ENCODE data around the gene DPH3.

- TF ChIP-seq CTCF (IDR thresholded peaks at IDR 0.05) (no peak), NR1H2 (CRISPR knock-in tag; IDR thresholded peaks at IDR 0.05) (no peak), EMX1 (CRISPR knock-in tag; IDR thresholded peaks at IDR 0.05) (no peak)
- TF ChIP-seq, protein P1, sequence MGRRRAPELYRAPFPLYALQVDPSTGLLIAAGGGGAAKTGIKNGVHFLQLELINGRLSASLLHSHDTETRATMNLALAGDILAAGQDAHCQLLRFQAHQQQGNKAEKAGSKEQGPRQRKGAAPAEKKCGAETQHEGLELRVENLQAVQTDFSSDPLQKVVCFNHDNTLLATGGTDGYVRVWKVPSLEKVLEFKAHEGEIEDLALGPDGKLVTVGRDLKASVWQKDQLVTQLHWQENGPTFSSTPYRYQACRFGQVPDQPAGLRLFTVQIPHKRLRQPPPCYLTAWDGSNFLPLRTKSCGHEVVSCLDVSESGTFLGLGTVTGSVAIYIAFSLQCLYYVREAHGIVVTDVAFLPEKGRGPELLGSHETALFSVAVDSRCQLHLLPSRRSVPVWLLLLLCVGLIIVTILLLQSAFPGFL (CRISPR knock-in tag; IDR thresholded peaks at IDR 0.05; ENCODE audit: borderline replicate concordance) = no peak
- TF ChIP-seq, protein P2, sequence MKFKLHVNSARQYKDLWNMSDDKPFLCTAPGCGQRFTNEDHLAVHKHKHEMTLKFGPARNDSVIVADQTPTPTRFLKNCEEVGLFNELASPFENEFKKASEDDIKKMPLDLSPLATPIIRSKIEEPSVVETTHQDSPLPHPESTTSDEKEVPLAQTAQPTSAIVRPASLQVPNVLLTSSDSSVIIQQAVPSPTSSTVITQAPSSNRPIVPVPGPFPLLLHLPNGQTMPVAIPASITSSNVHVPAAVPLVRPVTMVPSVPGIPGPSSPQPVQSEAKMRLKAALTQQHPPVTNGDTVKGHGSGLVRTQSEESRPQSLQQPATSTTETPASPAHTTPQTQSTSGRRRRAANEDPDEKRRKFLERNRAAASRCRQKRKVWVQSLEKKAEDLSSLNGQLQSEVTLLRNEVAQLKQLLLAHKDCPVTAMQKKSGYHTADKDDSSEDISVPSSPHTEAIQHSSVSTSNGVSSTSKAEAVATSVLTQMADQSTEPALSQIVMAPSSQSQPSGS (CRISPR knock-in tag; IDR thresholded peaks at IDR 0.05; ENCODE audit: borderline replicate concordance, low read depth) = no peak
Observed at GRCh38 chr3:16264174-16264707, 502 bp downstream of the DPH3 start.
